Small intestine (tissue), 16 donors: Measurements from ENCODE around the gene ALG10B. TPM values are rescaled to one million over a fixed set of nuclear protein-coding genes. Genes with fewer than 3 reads are reported as not detected.
"Not testable (repeated sequence)": the region's sequence is repeated elsewhere in the genome, so short reads cannot be mapped to it uniquely, and the experiment has no call there.

Source experiments
- DNase-seq, 2 donors: peaks; one replicate each; pipeline versions ENCODE4 v3.0.0 to v3.0.0-alpha.2; 2013
- FAIRE-seq: peaks from 2 replicates; lab custom pipeline; 2012; peaks lifted over from hg19 to GRCh38; lab: Jason Lieb, UNC
- H3K27ac ChIP-seq, 3 donors: one replicate each; pipeline ENCODE4 v1.5.1; 2013; ENCODE audit warnings: low read length in 2 of 3, mild to moderate bottlenecking in 2 of 3, control low read depth in 1 of 3, inconsistent platforms in 1 of 3, low read depth in 1 of 3, moderate library complexity in 1 of 3
- H3K27me3 ChIP-seq, 3 donors: one replicate each; pipeline ENCODE4 v1.6.1; 2013; ENCODE audit warnings: low read length in 3 of 3, inconsistent platforms in 1 of 3; ENCODE audit not compliant: control insufficient read depth in 3 of 3, insufficient read depth in 3 of 3
- H3K36me3 ChIP-seq, 3 donors: one replicate each; pipeline ENCODE4 v1.6.1; 2013; ENCODE audit warnings: low read length in 3 of 3, inconsistent platforms in 1 of 3, low read depth in 1 of 3, mild to moderate bottlenecking in 1 of 3, moderate library complexity in 1 of 3; ENCODE audit not compliant: control insufficient read depth in 3 of 3, insufficient read depth in 2 of 3
- H3K4me1 ChIP-seq, 3 donors: one replicate each; pipeline ENCODE4 v1.6.1; 2013; ENCODE audit warnings: low read length in 2 of 3, inconsistent platforms in 1 of 3, low read depth in 1 of 3, mild to moderate bottlenecking in 1 of 3, moderate library complexity in 1 of 3; ENCODE audit not compliant: control insufficient read depth in 3 of 3, insufficient read depth in 2 of 3
- H3K4me3 ChIP-seq, 3 donors: one replicate each; pipeline ENCODE4 v1.5.1; 2013; ENCODE audit warnings: low read length in 3 of 3, control low read depth in 1 of 3, inconsistent platforms in 1 of 3, low read depth in 1 of 3, mild to moderate bottlenecking in 1 of 3, moderate library complexity in 1 of 3
- H3K9me3 ChIP-seq, 2 donors: one replicate each; pipeline ENCODE4 v1.6.1; 2013; ENCODE audit warnings: low read depth in 1 of 2, low read length in 1 of 2; ENCODE audit not compliant: control insufficient read depth in 2 of 2, insufficient read depth in 1 of 2
- WGBS, 3 donors: extraction: QIAGEN DNeasy Blood & Tissue Kit; methylation state at CpG; one replicate each; pipeline ENCODE4 v1.1.7; 2013; 5-methylcytosine and 5-hydroxymethylcytosine counted together
- long read RNA-seq, 10 donors: transcript quantifications; one replicate each; lab custom pipeline, GENCODE V29; 2026
- polyA plus RNA-seq, 4 donors: library from polyadenylated mRNA; stranded (reverse) in 3 of 4; unstranded in 1 of 4; fragments of 200-250 nt in 3 of 4; fragments of 120-200 nt in 1 of 4; gene quantifications; one replicate each; pipeline versions ENCODE4 v1.2.1 to v1.2.3, GENCODE V29; 2013
- donor health status: healthy with polysubstance abuse.
- donor health status: control.
- donor health status: control.
- donor health status: Bipolar disorder and iron deficiency.
- donor health status: healthy.

Gene ALG10B
- 1 to 10 TPM in 2 of 4 donors, under 1 TPM in 2; 0.22 to 7.4 (median 1.2) TPM for polyA plus RNA-seq
- long read RNA-seq, donor 1, full-length matches to known transcripts = 3 of 3 reads
- long read RNA-seq, donor 1, partial matches to known transcripts = 0 of 3 reads
- long read RNA-seq, donor 1, other reads (novel, unspliced or antisense) = 0 of 3 reads
- long read RNA-seq, donor 2, full-length matches to known transcripts = 3 of 3 reads
- long read RNA-seq, donor 2, partial matches to known transcripts = 0 of 3 reads
- long read RNA-seq, donor 2, other reads (novel, unspliced or antisense) = 0 of 3 reads
- long read RNA-seq, donor 3, partial matches to known transcripts = 0 of 1 reads
- long read RNA-seq, donor 3, other reads (novel, unspliced or antisense) = 0 of 1 reads
- long read RNA-seq, donor 4 = 0 reads
- long read RNA-seq, donor 5 = 0 reads
- long read RNA-seq, donor 6, full-length matches to known transcripts = 2 of 2 reads
- long read RNA-seq, donor 6, partial matches to known transcripts = 0 of 2 reads
- long read RNA-seq, donor 6, other reads (novel, unspliced or antisense) = 0 of 2 reads
- long read RNA-seq, donor 7 = 0 reads
- long read RNA-seq, donor 8, full-length matches to known transcripts = 1 of 1 reads
- long read RNA-seq, donor 8, partial matches to known transcripts = 0 of 1 reads
- long read RNA-seq, donor 8, other reads (novel, unspliced or antisense) = 0 of 1 reads
- long read RNA-seq, donor 9, full-length matches to known transcripts = 1 of 1 reads
- long read RNA-seq, donor 9, partial matches to known transcripts = 0 of 1 reads
- long read RNA-seq, donor 9, other reads (novel, unspliced or antisense) = 0 of 1 reads
- long read RNA-seq, donor 10 = 0 reads

GRCh38 chr12:38316391-38317129, at the start of gene ALG10B:
TSS of gene ALG10B (plus strand) at chr12:38316774. CDS start at chr12:38316894, 120 bp downstream.
- no peaks in the 10 kb centered on the region for H3K27me3 ChIP-seq
- WGBS, 3 donors = 0 to 1% (median 0%) methylated on average over 37 to 42 of the region's 42 CpGs
- H3K27ac ChIP-seq = peak within 1 kb of the TSS; percentile 80 to 93 (median 87)
- no peaks in the 10 kb centered on the region for H3K36me3 ChIP-seq
- no peaks in the 10 kb centered on the region for H3K4me1 ChIP-seq
- H3K4me3 ChIP-seq = peak within 1 kb of the TSS; percentile 36 to 76 (median 64)
- FAIRE-seq (peak; percentile 83), DNase-seq (peak; percentile 96 to 98)
- no peaks in the 10 kb centered on the region for H3K9me3 ChIP-seq

- DNase-seq = no peak
- no peak overlapping the region for H3K27ac ChIP-seq
- no peaks in the 10 kb centered on the region for H3K4me1 ChIP-seq
- no peak overlapping the region for H3K4me3 ChIP-seq
- FAIRE-seq = no peak
- no peaks in the 10 kb centered on the region for H3K27me3 ChIP-seq
- no peaks in the 10 kb centered on the region for H3K36me3 ChIP-seq
- H3K9me3 ChIP-seq = peaks cover 0 to 12% of the 10 kb centered on the region in 2 donors
Measured at GRCh38 chr12:38268612-38269011, 48.0 kb upstream of the ALG10B start.

- H3K9me3 ChIP-seq = peaks cover 0 to 12% of the 10 kb centered on the region in 2 donors
- DNase-seq = no peak
- H3K36me3 ChIP-seq = no peaks in the 10 kb centered on the region
- no peaks in the 10 kb centered on the region for H3K4me1 ChIP-seq
- no peak for FAIRE-seq
- H3K27me3 ChIP-seq = no peaks in the 10 kb centered on the region
- H3K4me3 ChIP-seq = no peak overlapping the region
- 31 to 36% (median 31%) methylated on average over 1 of the region's 1 CpG for WGBS, 3 donors
- H3K27ac ChIP-seq = no peak overlapping the region
Measured at GRCh38 chr12:38269897-38270296, 46.7 kb upstream of the ALG10B start.

- DNase-seq (no peak), FAIRE-seq (no peak)
- Histone ChIP-seq H3K27ac (no peak overlapping the region), H3K4me1 (no peaks in the 10 kb centered on the region), H3K36me3 (no peaks in the 10 kb centered on the region), H3K27me3 (no peaks in the 10 kb centered on the region), H3K9me3 (peaks cover 0 to 4% of the 10 kb centered on the region in 2 donors), H3K4me3 (no peak overlapping the region)
- WGBS, 3 donors = 27 to 54% (median 49%) methylated on average over 2 of the region's 2 CpGs
Measured at GRCh38 chr12:38279756-38280155, 36.8 kb upstream of the ALG10B start.

GRCh38 chr12:38282886-38283285, 33.7 kb upstream of the ALG10B start:
- FAIRE-seq (no peak), DNase-seq (no peak)
- no peaks in the 10 kb centered on the region for H3K4me1 ChIP-seq
- no peaks in the 10 kb centered on the region for H3K36me3 ChIP-seq
- peaks cover 0 to 12% of the 10 kb centered on the region in 2 donors for H3K9me3 ChIP-seq
- H3K27me3 ChIP-seq = no peaks in the 10 kb centered on the region
- H3K27ac ChIP-seq = no peak overlapping the region
- no peak overlapping the region for H3K4me3 ChIP-seq

GRCh38 chr12:38289396-38289795, 27.2 kb upstream of the ALG10B start:
- Histone ChIP-seq H3K9me3 (peaks cover 0 to 19% of the 10 kb centered on the region in 2 donors), H3K4me1 (no peaks in the 10 kb centered on the region), H3K27ac (no peak overlapping the region), H3K36me3 (no peaks in the 10 kb centered on the region), H3K4me3 (no peak overlapping the region), H3K27me3 (no peaks in the 10 kb centered on the region)
- WGBS, 3 donors = 52 to 68% (median 61%) methylated on average over 2 of the region's 2 CpGs
- DNase-seq = no peak
- no peak for FAIRE-seq

- FAIRE-seq (no peak), DNase-seq (no peak)
- no peak overlapping the region for H3K27ac ChIP-seq
- H3K27me3 ChIP-seq = no peaks in the 10 kb centered on the region
- peaks cover 0 to 20% of the 10 kb centered on the region in 2 donors for H3K9me3 ChIP-seq
- H3K4me1 ChIP-seq = no peaks in the 10 kb centered on the region
- no peaks in the 10 kb centered on the region for H3K36me3 ChIP-seq
- WGBS, 3 donors = 52 to 65% (median 54%) methylated on average over 4 of the region's 4 CpGs
- no peak overlapping the region for H3K4me3 ChIP-seq
Measured at GRCh38 chr12:38291160-38291559, 25.4 kb upstream of the ALG10B start.

- not testable (repeated sequence) for FAIRE-seq, H3K4me3 ChIP-seq, H3K27ac ChIP-seq, H3K27me3 ChIP-seq, DNase-seq, H3K9me3 ChIP-seq, H3K4me1 ChIP-seq, H3K36me3 ChIP-seq
- WGBS, 3 donors = 15 to 19% (median 15%) methylated on average over 1 of the region's 1 CpG
Measured at GRCh38 chr12:38302972-38303371, 13.6 kb upstream of the ALG10B start.
